HepG2 (cell line): ENCODE measurements around the gene POMGNT2. TPM values are rescaled to one million over a fixed set of nuclear protein-coding genes. Genes with fewer than 3 reads are reported as not detected.

Source experiments
- ATAC-seq: fragments of 200-7000 bp; cut with Tn5 transposase; 3 replicates; pipeline ENCODE4 v1.9.1; 2020; ENCODE audit warnings: mild to moderate bottlenecking, moderate library complexity
- BruUV-seq: library from RNA; stranded (reverse); fragments of 400-500 nt; replicated peaks from 2 replicates; lab custom pipeline; 2021; lab: Mats Ljungman, UMichigan
- CTCF ChIA-PET: fragments of 300-600 bp; formaldehyde crosslinking; extraction: SDS; loops from one replicate; lab custom pipeline; 2021; ENCODE audit warnings: low total read pairs, inconsistent platforms, low intra/inter-chr PET ratio; lab: Yijun Ruan, JAX
- POLR2A ChIA-PET: fragments of 350-600 bp; sonication (Branson Sonifier 250); formaldehyde crosslinking; loops from one replicate; lab custom pipeline; 2020; ENCODE audit warnings: antibody characterized with exemption, inconsistent platforms; lab: Yijun Ruan, JAX
- DNase-seq: peaks from one replicate; pipeline ENCODE4 v3.0.0-alpha.2; 2015; ENCODE audit warnings: low spot score
- FAIRE-seq: peaks from 3 replicates; lab custom pipeline; 2011; peaks lifted over from hg19 to GRCh38; lab: Jason Lieb, UNC
- H2AFZ ChIP-seq: one replicate; pipeline ENCODE4 v1.6.1; 2011; ENCODE audit warnings: low read length, inconsistent platforms
- H3K27ac ChIP-seq: fragments of 300-600 bp; 3 replicates; pipeline ENCODE4 v1.8.0; 2011; ENCODE audit warnings: mixed run types, mild to moderate bottlenecking, mixed read lengths, low read length, inconsistent platforms; ENCODE audit not compliant: insufficient read depth; ENCODE audit errors: extremely low read length
- H3K27me3 ChIP-seq, 2 experiments: fragments of 200-600 bp in 1 of 2; 2 replicates in 1 of 2; 3 replicates in 1 of 2; pipeline versions ENCODE4 v1.6.0 to v1.8.0; 2011; ENCODE audit warnings: low read length in 2 of 2, mild to moderate bottlenecking in 2 of 2, moderate library complexity in 2 of 2, inconsistent platforms in 1 of 2; ENCODE audit not compliant: insufficient read depth in 2 of 2, control insufficient read depth in 1 of 2
- H3K36me3 ChIP-seq, 2 experiments: fragments of 200-600 bp in 1 of 2; replicated peaks in 1 of 2; 2 replicates in 1 of 2; 3 replicates in 1 of 2; pipeline versions ENCODE4 v1.5.1 to v1.8.0; 2011; ENCODE audit warnings: low read length in 2 of 2, inconsistent platforms in 1 of 2; ENCODE audit not compliant: insufficient read depth in 2 of 2, control insufficient read depth in 1 of 2
- H3K4me1 ChIP-seq: 2 replicates; pipeline ENCODE4 v1.5.1; 2012; ENCODE audit warnings: low read length, inconsistent platforms; ENCODE audit not compliant: insufficient read depth
- H3K4me2 ChIP-seq: 2 replicates; pipeline ENCODE4 v1.6.0; 2011; ENCODE audit warnings: low read depth, low read length, inconsistent platforms
- H3K4me3 ChIP-seq, 3 experiments: fragments of 200-600 bp in 1 of 3; sonication (generic), shearing (Covaris generic) in 1 of 3; replicated peaks in 1 of 3; 2 replicates each; pipeline ENCODE4 v1.5.1; 2011 to 2016; ENCODE audit warnings: low read length in 3 of 3, inconsistent platforms in 2 of 3, low read depth in 2 of 3, mild to moderate bottlenecking in 2 of 3, control low read depth in 1 of 3, mixed read lengths in 1 of 3; ENCODE audit not compliant: insufficient read depth in 1 of 3
- H3K79me2 ChIP-seq: one replicate; pipeline ENCODE4 v1.6.1; 2011; ENCODE audit warnings: low read length, inconsistent platforms; ENCODE audit not compliant: insufficient read depth
- H3K9ac ChIP-seq: 2 replicates; pipeline ENCODE4 v1.6.0; 2011; ENCODE audit warnings: mild to moderate bottlenecking, low read depth, low read length, inconsistent platforms; ENCODE audit not compliant: insufficient read depth
- H3K9me3 ChIP-seq: 2 replicates; pipeline ENCODE4 v1.5.1; 2012; ENCODE audit warnings: mild to moderate bottlenecking, low read length
- H4K20me1 ChIP-seq: 2 replicates; pipeline ENCODE4 v1.6.0; 2011; ENCODE audit warnings: inconsistent platforms, mild to moderate bottlenecking, low read length, moderate library complexity; ENCODE audit not compliant: insufficient read depth
- ATRX ChIP-seq: sonication (generic); formaldehyde crosslinking; IDR thresholded peaks from 2 replicates; pipeline ENCODE4 v1.4.0; 2020; ENCODE audit warnings: missing genetic modification reagents, borderline replicate concordance
- BRCA1 ChIP-seq: sonication (generic); formaldehyde crosslinking; IDR thresholded peaks from 2 replicates; pipeline ENCODE4 v1.4.0; 2020; ENCODE audit warnings: missing genetic modification reagents
- DR1 ChIP-seq: sonication (generic); formaldehyde crosslinking; IDR thresholded peaks from 2 replicates; pipeline ENCODE4 v1.8.0; 2021; ENCODE audit warnings: mild to moderate bottlenecking, missing genetic modification reagents, inconsistent platforms
- ELF4 ChIP-seq: sonication (generic); formaldehyde crosslinking; IDR thresholded peaks from 2 replicates; pipeline ENCODE4 v1.5.0; 2020; ENCODE audit warnings: missing genetic modification reagents, mild to moderate bottlenecking, moderate library complexity, borderline replicate concordance
- HNRNPK ChIP-seq: fragments of 200-400 bp; formaldehyde crosslinking; IDR thresholded peaks from 2 replicates; pipeline ENCODE4 v1.6.1; 2018; ENCODE audit warnings: low read length, low read depth, moderate library complexity, mild to moderate bottlenecking; ENCODE audit not compliant: poor library complexity, severe bottlenecking
- HOXD1 ChIP-seq: sonication (generic); formaldehyde crosslinking; IDR thresholded peaks from 2 replicates; pipeline ENCODE4 v1.5.0; 2020; ENCODE audit warnings: missing genetic modification reagents
- KAT8 ChIP-seq: IDR thresholded peaks from 2 replicates; pipeline ENCODE4 v1.6.1; 2016; ENCODE audit warnings: missing genetic modification reagents, missing compliant biosample characterization
- POLR2AphosphoS2 ChIP-seq: IDR thresholded peaks from 2 replicates; pipeline ENCODE4 v1.6.1; 2011; ENCODE audit warnings: low read depth, low read length, improper control_type of control experiment
- SIX4 ChIP-seq: sonication (generic); formaldehyde crosslinking; IDR thresholded peaks from 2 replicates; pipeline ENCODE4 v1.4.0; 2020; ENCODE audit warnings: missing genetic modification reagents
- SMAD9 ChIP-seq: sonication (generic); formaldehyde crosslinking; IDR thresholded peaks from 2 replicates; pipeline ENCODE4 v1.5.1; 2020; ENCODE audit warnings: mild to moderate bottlenecking, missing genetic modification reagents
- SNAPC2 ChIP-seq: sonication (generic); formaldehyde crosslinking; IDR thresholded peaks from 2 replicates; pipeline ENCODE4 v1.8.1; 2022; ENCODE audit warnings: mild to moderate bottlenecking, missing genetic modification reagents
- SP5 ChIP-seq: IDR thresholded peaks from 2 replicates; pipeline ENCODE4 v1.6.1; 2016; ENCODE audit warnings: low read depth, borderline replicate concordance
- ZBTB3 ChIP-seq: sonication (generic); formaldehyde crosslinking; IDR thresholded peaks from 2 replicates; pipeline ENCODE4 v1.4.0; 2020; ENCODE audit warnings: low read depth, mild to moderate bottlenecking, moderate library complexity, missing genetic modification reagents, borderline replicate concordance
- ZC3H4 ChIP-seq: sonication (generic); formaldehyde crosslinking; IDR thresholded peaks from 2 replicates; pipeline ENCODE4 v1.4.0; 2020; ENCODE audit warnings: missing genetic modification reagents, borderline replicate concordance
- ZFP62 ChIP-seq: sonication (generic); formaldehyde crosslinking; IDR thresholded peaks from 2 replicates; pipeline ENCODE4 v1.4.0; 2020; ENCODE audit warnings: missing genetic modification reagents
- ZKSCAN5 ChIP-seq: sonication (generic); formaldehyde crosslinking; IDR thresholded peaks from 2 replicates; pipeline ENCODE4 v1.5.1; 2020; ENCODE audit warnings: mild to moderate bottlenecking, missing genetic modification reagents
- ZNF138 ChIP-seq: sonication (generic); formaldehyde crosslinking; IDR thresholded peaks from 2 replicates; pipeline ENCODE4 v1.5.0; 2020; ENCODE audit warnings: mild to moderate bottlenecking, low read depth, missing genetic modification reagents
- ZNF350 ChIP-seq: sonication (generic); formaldehyde crosslinking; IDR thresholded peaks from 2 replicates; pipeline ENCODE4 v1.4.0; 2020; ENCODE audit warnings: mild to moderate bottlenecking, low read depth, missing genetic modification reagents, borderline replicate concordance
- ZSCAN21 ChIP-seq: sonication (generic); formaldehyde crosslinking; IDR thresholded peaks from 2 replicates; pipeline ENCODE4 v1.8.0; 2022; ENCODE audit warnings: mild to moderate bottlenecking, missing genetic modification reagents, moderate library complexity, borderline replicate concordance
- WGBS: methylation state at CpG from one replicate; pipeline ENCODE4 v1.1.6; 2017; ENCODE audit warnings: low lambda C conversion rate; 5-methylcytosine and 5-hydroxymethylcytosine counted together
- in situ Hi-C: cut with HindIII; loops from 2 replicates; pipeline ENCODE4 v1.10.0; 2017; ENCODE audit warnings: low pct_unique_long_range_greater_than_20kb; ENCODE audit not compliant: extremely low pct_ligation_motif_present
- intact Hi-C: fragments of 100-400 bp; cut with micrococcal nuclease; formaldehyde crosslinking; loops from one replicate; pipeline ENCODE4 v1.10.0; 2022; ENCODE audit not compliant: unreplicated experiment
- polyA plus RNA-seq, 8 experiments: library from polyadenylated mRNA; depleted of rRNA in 3 of 8; stranded (reverse) in 7 of 8; unstranded in 1 of 8; fragments of >200 nt; fragmentation: Illumina TruSeq in 4 of 8; extraction: Trizol in 4 of 8; gene quantifications; 2 replicates each; pipeline versions ENCODE4 v1.2.1 to v1.2.3, GENCODE V29; 2011 to 2016; ENCODE audit warnings: low read depth in 4 of 8, missing spikeins in 1 of 8, mixed read lengths in 1 of 8; ENCODE audit not compliant: insufficient read depth in 1 of 8
- total RNA-seq, 5 experiments: library from RNA; depleted of rRNA; stranded (reverse); fragments of >200 nt; fragmentation: Illumina TruSeq; extraction: Trizol; gene quantifications; 2 replicates each; pipeline ENCODE4 v1.2.3, GENCODE V29; 2016; ENCODE audit warnings: low read depth in 1 of 5
- TF ChIP-seq, protein P1 (sequence below): IDR thresholded peaks from 2 replicates; pipeline ENCODE4 v1.6.1; 2016
- TF ChIP-seq, protein P2 (sequence below): sonication (generic); formaldehyde crosslinking; IDR thresholded peaks from 2 replicates; pipeline ENCODE4 v1.4.0; 2020; ENCODE audit warnings: missing genetic modification reagents

POMGNT2 gene
- total and polyA plus RNA-seq, 2 of the 13 experiments (the other 11 are each of a cell fraction or from before 2014, with no cell fraction given), result 10.5 to 12.4 TPM

DNA sequence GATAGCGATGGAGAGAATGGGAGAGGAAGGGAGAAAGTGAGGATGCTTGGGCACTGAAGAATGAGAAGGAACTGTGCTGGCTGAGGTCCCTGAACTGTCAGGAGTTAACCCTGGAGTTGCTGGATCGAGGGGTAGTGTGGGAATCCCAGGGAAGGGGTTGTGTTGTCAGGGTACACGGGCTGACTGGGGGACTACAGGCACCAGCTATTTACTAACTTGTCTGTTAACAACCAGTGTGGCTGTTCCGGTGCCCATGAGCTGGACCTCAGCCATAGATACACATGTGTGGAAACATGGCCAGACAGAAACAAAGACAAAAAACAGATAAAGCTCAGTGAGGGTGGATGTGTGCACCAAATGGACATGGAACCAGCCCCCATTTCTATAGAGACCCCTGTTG, 71.7 kb downstream of the POMGNT2 start (continued):
- TF ChIP-seq ATRX (CRISPR knock-in tag) (no peak), ZBTB3 (CRISPR knock-in tag) (no peak)

DNA sequence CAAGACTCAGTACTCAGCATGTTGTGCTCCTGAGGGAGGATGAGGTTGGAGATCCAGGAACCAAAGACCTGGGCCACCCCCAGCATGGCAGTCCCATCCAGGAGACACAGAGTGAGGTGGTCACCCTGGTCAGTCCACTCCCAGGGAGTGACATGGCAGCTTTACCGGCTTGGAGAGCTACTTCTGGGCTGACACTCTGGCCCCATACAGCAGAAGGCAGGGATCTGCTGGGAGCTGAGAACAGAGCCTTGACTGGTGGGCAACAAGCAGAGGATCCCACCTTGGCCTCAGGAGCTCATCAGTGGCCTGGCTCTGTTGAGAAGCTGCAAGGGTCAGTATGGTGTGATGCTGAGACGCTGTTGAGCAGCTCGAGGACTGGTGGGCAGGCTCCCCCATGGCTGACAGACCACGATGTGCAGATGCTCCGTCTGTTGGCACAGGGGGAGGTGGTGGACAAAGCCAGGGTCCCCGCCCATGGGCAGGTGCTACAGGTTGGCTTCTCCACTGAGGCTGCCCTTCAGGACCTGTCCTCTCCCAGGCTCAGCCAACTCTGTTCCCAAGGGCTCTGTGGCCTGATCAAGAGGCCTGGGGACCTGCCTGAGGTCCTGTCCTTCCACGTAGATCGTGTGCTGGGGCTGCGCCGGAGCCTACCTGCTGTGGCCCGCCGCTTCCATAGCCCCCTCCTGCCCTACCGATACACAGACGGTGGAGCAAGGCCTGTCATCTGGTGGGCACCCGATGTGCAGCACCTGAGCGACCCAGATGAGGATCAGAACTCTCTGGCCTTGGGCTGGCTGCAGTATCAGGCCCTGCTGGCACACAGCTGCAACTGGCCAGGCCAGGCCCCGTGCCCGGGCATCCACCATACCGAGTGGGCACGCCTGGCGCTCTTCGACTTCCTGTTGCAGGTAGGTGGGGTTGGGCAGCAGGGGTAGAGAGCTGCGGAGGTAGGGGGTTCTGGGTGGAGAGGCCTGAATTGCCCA, 72.9 kb downstream of the POMGNT2 start:
- H3K9ac ChIP-seq, result no peak overlapping the region
- in situ Hi-C loops, result no loop called here
- H3K36me3 ChIP-seq, result no peaks in the 10 kb centered on the region
- H3K4me2 ChIP-seq, result no peak overlapping the region
- no peaks in the 10 kb centered on the region for H3K79me2 ChIP-seq
- no peak for FAIRE-seq
- TF ChIP-seq BRCA1 (CRISPR knock-in tag) (no peak), HNRNPK (no peak), DR1 (CRISPR knock-in tag) (no peak), POLR2AphosphoS2 (no peak), ELF4 (CRISPR knock-in tag) (no peak), SMAD9 (CRISPR knock-in tag) (no peak), ZFP62 (CRISPR knock-in tag) (no peak), SIX4 (CRISPR knock-in tag) (no peak), KAT8 (no peak), ZSCAN21 (CRISPR knock-in tag) (no peak), SP5 (CRISPR knock-in tag) (no peak), SNAPC2 (CRISPR knock-in tag) (no peak), ZKSCAN5 (CRISPR knock-in tag) (no peak), ZC3H4 (CRISPR knock-in tag) (no peak), HOXD1 (CRISPR knock-in tag) (no peak), ZNF350 (no peak), ZNF138 (no peak)
- TF ChIP-seq, protein P1, sequence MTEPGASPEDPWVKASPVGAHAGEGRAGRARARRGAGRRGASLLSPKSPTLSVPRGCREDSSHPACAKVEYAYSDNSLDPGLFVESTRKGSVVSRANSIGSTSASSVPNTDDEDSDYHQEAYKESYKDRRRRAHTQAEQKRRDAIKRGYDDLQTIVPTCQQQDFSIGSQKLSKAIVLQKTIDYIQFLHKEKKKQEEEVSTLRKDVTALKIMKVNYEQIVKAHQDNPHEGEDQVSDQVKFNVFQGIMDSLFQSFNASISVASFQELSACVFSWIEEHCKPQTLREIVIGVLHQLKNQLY (CRISPR knock-in tag), result no peak
- TF ChIP-seq, protein P2, sequence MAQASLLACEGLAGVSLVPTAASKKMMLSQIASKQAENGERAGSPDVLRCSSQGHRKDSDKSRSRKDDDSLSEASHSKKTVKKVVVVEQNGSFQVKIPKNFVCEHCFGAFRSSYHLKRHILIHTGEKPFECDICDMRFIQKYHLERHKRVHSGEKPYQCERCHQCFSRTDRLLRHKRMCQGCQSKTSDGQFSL (CRISPR knock-in tag), result no peak
- DNase-seq, result no peak
- intact Hi-C loops, result no loop called here
- H2AFZ ChIP-seq, result no peak overlapping the region
- no peak overlapping the region for H3K27ac ChIP-seq
- ChIA-PET POLR2A (no interaction called here), CTCF (no interaction called here)
- H3K27me3 ChIP-seq, result peaks cover 2 to 6% of the 10 kb centered on the region in 2 experiments; a peak in 4 of 5 replicates
- no peak overlapping the region for H3K4me3 ChIP-seq
- BruUV-seq, result no TSS peak
- WGBS, result 47% methylated on average over 9 of the region's 23 CpGs
- peaks cover 5% of the 10 kb centered on the region for H3K4me1 ChIP-seq
- ATAC-seq, result no peak
- no peaks in the 10 kb centered on the region; the same call in 1 of the 2 replicates for H4K20me1 ChIP-seq
- no peaks in the 10 kb centered on the region for H3K9me3 ChIP-seq
